GM12878 (cell line): ENCODE measurements around the gene MBNL1. TPM values are rescaled to one million over a fixed set of nuclear protein-coding genes. Genes with fewer than 3 reads are reported as not detected.

Experiments used
- BRCA1 ChIP-seq: IDR thresholded peaks from 2 replicates; pipeline ENCODE4 v1.6.1; 2011; ENCODE audit warnings: low read depth, low read length, improper control_type of control experiment
- CBX5 ChIP-seq: sonication (generic); IDR thresholded peaks from 2 replicates; pipeline ENCODE4 v1.6.1; 2016; ENCODE audit warnings: low read depth, moderate library complexity, mild to moderate bottlenecking, inconsistent platforms
- CREB1 ChIP-seq: IDR thresholded peaks from 2 replicates; pipeline ENCODE4 v1.6.1; 2012; ENCODE audit warnings: low read depth, mild to moderate bottlenecking, inconsistent platforms
- EED ChIP-seq: sonication (generic); IDR thresholded peaks from 2 replicates; pipeline ENCODE4 v1.6.1; 2016; ENCODE audit warnings: antibody characterized with exemption, low read depth
- KAT2A ChIP-seq: conservative IDR thresholded peaks from 2 replicates; pipeline ENCODE4 v1.6.1; 2011; ENCODE audit warnings: low read depth, low read length; ENCODE audit not compliant: control insufficient read depth
- TCF12 ChIP-seq: IDR thresholded peaks from 2 replicates; pipeline ENCODE4 v1.6.1; 2011; ENCODE audit warnings: low read depth, mild to moderate bottlenecking, low read length
- polyA plus RNA-seq, 11 experiments: library from polyadenylated mRNA; depleted of rRNA in 4 of 11; unstranded in 6 of 11; stranded (reverse) in 5 of 11; fragments of >200 nt; fragmentation: Nextera tagmentation in 4 of 11; fragmentation: Illumina TruSeq in 1 of 11; extraction: Ambion mirVana in 4 of 11; extraction: Trizol in 1 of 11; gene quantifications; 1 replicate in 1 of 11; 2 replicates in 10 of 11; pipeline versions ENCODE4 v1.2.1 to v1.2.3, GENCODE V29; 2011 to 2016; ENCODE audit warnings: inconsistent platforms in 2 of 11, missing spikeins in 2 of 11, low read depth in 1 of 11
- total RNA-seq, 4 experiments: library from RNA; depleted of rRNA in 3 of 4; stranded (reverse); fragments of >200 nt in 3 of 4; fragmentation: Illumina TruSeq in 1 of 4; extraction: Trizol in 1 of 4; gene quantifications; 2 replicates each; pipeline versions ENCODE4 v1.2.1 to v1.2.3, GENCODE V29; 2013 to 2021
- TF ChIP-seq, protein P1 (sequence below): fragments of 450-650 bp; IDR thresholded peaks from 2 replicates; pipeline ENCODE4 v1.6.1; 2014; ENCODE audit warnings: mild to moderate bottlenecking
- TF ChIP-seq, protein P2 (sequence below): fragments of 450-650 bp; IDR thresholded peaks from 2 replicates; pipeline ENCODE4 v1.6.1; 2016; ENCODE audit warnings: mild to moderate bottlenecking, moderate library complexity, borderline replicate concordance
- TF ChIP-seq, protein P3 (sequence below): IDR thresholded peaks from 2 replicates; pipeline ENCODE4 v1.6.1; 2011; ENCODE audit warnings: mild to moderate bottlenecking, low read depth, low read length, moderate library complexity; ENCODE audit not compliant: insufficient replicate concordance

The MBNL1 gene
- total and polyA plus RNA-seq, 10 of the 15 experiments (the other 5 are each of a cell fraction or from before 2014, with no cell fraction given) = 59.6 to 337 (median 143) TPM

DNA sequence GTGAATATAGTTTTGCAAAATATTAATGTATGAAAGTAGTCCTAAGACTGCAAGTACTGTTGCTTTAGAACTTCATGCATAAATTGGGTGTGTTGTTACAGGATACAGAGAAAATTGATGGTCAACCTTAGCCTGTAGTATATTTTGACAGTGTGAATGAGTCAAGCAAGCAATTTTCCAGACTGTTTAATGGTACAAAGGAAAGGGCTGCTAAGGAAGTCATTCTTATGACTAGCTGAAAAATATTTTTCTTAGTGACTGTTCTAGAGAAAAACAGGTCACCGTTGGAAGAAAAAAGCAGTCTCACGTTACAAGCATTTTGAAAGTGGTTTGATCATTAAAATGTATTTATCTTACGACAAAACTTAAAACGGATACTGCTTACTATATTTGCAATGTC lies 49.2 kb downstream of the MBNL1 start (continued):
- TF ChIP-seq, protein P1, sequence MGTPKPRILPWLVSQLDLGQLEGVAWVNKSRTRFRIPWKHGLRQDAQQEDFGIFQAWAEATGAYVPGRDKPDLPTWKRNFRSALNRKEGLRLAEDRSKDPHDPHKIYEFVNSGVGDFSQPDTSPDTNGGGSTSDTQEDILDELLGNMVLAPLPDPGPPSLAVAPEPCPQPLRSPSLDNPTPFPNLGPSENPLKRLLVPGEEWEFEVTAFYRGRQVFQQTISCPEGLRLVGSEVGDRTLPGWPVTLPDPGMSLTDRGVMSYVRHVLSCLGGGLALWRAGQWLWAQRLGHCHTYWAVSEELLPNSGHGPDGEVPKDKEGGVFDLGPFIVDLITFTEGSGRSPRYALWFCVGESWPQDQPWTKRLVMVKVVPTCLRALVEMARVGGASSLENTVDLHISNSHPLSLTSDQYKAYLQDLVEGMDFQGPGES = no peak
- TF ChIP-seq CBX5 = no peak
- TF ChIP-seq BRCA1 = no peak
- TF ChIP-seq, protein P2, sequence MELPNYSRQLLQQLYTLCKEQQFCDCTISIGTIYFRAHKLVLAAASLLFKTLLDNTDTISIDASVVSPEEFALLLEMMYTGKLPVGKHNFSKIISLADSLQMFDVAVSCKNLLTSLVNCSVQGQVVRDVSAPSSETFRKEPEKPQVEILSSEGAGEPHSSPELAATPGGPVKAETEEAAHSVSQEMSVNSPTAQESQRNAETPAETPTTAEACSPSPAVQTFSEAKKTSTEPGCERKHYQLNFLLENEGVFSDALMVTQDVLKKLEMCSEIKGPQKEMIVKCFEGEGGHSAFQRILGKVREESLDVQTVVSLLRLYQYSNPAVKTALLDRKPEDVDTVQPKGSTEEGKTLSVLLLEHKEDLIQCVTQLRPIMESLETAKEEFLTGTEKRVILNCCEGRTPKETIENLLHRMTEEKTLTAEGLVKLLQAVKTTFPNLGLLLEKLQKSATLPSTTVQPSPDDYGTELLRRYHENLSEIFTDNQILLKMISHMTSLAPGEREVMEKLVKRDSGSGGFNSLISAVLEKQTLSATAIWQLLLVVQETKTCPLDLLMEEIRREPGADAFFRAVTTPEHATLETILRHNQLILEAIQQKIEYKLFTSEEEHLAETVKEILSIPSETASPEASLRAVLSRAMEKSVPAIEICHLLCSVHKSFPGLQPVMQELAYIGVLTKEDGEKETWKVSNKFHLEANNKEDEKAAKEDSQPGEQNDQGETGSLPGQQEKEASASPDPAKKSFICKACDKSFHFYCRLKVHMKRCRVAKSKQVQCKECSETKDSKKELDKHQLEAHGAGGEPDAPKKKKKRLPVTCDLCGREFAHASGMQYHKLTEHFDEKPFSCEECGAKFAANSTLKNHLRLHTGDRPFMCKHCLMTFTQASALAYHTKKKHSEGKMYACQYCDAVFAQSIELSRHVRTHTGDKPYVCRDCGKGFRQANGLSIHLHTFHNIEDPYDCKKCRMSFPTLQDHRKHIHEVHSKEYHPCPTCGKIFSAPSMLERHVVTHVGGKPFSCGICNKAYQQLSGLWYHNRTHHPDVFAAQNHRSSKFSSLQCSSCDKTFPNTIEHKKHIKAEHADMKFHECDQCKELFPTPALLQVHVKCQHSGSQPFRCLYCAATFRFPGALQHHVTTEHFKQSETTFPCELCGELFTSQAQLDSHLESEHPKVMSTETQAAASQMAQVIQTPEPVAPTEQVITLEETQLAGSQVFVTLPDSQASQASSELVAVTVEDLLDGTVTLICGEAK = no peak
- no peak for TF ChIP-seq EED
- TF ChIP-seq CREB1 = no peak
- TF ChIP-seq KAT2A = no peak
- TF ChIP-seq, protein P3, sequence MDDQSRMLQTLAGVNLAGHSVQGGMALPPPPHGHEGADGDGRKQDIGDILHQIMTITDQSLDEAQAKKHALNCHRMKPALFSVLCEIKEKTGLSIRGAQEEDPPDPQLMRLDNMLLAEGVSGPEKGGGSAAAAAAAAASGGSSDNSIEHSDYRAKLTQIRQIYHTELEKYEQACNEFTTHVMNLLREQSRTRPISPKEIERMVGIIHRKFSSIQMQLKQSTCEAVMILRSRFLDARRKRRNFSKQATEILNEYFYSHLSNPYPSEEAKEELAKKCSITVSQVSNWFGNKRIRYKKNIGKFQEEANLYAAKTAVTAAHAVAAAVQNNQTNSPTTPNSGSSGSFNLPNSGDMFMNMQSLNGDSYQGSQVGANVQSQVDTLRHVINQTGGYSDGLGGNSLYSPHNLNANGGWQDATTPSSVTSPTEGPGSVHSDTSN = no peak
- TF ChIP-seq TCF12 = no peak
